Measurements from ENCODE around the gene WWOX. TPM values are rescaled to one million over a fixed set of nuclear protein-coding genes. Genes with fewer than 3 reads are reported as not detected.

The WWOX gene
- total RNA-seq, 6 experiments from 2014 or later: 0.46 to 3.4 (median 1.3) TPM

- H3K9me3 Mint-ChIP-seq: peaks cover 58% of the 10 kb centered on the region
- H3K4me3 Mint-ChIP-seq: no peak overlapping the region
- DNase-seq: no peak
- H3K4me1 Mint-ChIP-seq (ENCODE audit: low read depth): no peaks in the 10 kb centered on the region
- TF ChIP-seq, protein P1, sequence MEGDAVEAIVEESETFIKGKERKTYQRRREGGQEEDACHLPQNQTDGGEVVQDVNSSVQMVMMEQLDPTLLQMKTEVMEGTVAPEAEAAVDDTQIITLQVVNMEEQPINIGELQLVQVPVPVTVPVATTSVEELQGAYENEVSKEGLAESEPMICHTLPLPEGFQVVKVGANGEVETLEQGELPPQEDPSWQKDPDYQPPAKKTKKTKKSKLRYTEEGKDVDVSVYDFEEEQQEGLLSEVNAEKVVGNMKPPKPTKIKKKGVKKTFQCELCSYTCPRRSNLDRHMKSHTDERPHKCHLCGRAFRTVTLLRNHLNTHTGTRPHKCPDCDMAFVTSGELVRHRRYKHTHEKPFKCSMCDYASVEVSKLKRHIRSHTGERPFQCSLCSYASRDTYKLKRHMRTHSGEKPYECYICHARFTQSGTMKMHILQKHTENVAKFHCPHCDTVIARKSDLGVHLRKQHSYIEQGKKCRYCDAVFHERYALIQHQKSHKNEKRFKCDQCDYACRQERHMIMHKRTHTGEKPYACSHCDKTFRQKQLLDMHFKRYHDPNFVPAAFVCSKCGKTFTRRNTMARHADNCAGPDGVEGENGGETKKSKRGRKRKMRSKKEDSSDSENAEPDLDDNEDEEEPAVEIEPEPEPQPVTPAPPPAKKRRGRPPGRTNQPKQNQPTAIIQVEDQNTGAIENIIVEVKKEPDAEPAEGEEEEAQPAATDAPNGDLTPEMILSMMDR (IDR thresholded peaks at IDR 0.05): no peak
- H3K27me3 Mint-ChIP-seq (ENCODE audit: insufficient read depth): no peaks in the 10 kb centered on the region
- H3K36me3 Mint-ChIP-seq (ENCODE audit: low read depth): no peaks in the 10 kb centered on the region
- H3K27ac Mint-ChIP-seq: no peak overlapping the region
Measured at GRCh38 chr16:78916928-78917545, 817.6 kb downstream of the WWOX start.

GRCh38 chr16:78918805-78919305, 819.4 kb downstream of the WWOX start:
- Mint-ChIP-seq H3K4me3 (no peak overlapping the region), H3K36me3 (ENCODE audit: low read depth) (no peaks in the 10 kb centered on the region; the same call in 1 of the 2 replicates), H3K27me3 (ENCODE audit: insufficient read depth) (no peaks in the 10 kb centered on the region), H3K9me3 (peaks cover 56% of the 10 kb centered on the region), H3K4me1 (ENCODE audit: low read depth) (no peaks in the 10 kb centered on the region), H3K27ac (no peak overlapping the region)
- DNase-seq: no peak
- TF ChIP-seq, protein P1 (IDR thresholded peaks at IDR 0.05): no peak

DNA sequence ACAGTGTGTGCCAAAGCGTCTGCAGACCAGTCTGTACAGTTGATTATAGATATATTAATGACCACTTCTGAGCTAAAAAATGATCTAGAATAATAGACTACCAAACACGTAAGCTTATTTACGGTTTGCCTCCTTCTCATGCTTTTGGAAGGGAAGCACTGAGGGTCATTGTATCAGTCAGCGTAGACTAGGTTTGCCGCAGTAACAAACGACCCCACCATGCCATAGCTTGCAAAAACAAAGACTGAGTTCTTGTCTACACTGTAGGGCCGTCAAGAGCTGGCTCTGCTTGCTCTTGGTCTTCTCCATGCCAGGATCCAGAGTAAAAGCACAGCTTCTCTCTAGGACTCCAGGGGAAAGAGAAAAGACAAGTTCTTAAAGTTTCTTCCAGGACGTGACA, 820.4 kb downstream of the WWOX start:
- TF ChIP-seq, protein P1 (IDR thresholded peaks at IDR 0.05): no peak
- no peak overlapping the region for H3K27ac Mint-ChIP-seq
- no peaks in the 10 kb centered on the region for H3K4me1 Mint-ChIP-seq (ENCODE audit: low read depth)
- H3K27me3 Mint-ChIP-seq (ENCODE audit: insufficient read depth): no peaks in the 10 kb centered on the region
- peaks cover 59% of the 10 kb centered on the region for H3K9me3 Mint-ChIP-seq
- no peak overlapping the region for H3K4me3 Mint-ChIP-seq
- no peak for DNase-seq
- H3K36me3 Mint-ChIP-seq (ENCODE audit: low read depth): no peaks in the 10 kb centered on the region; the same call in 1 of the 2 replicates

GRCh38 chr16:78920621-78921020, 821.2 kb downstream of the WWOX start:
- TF ChIP-seq, protein P1 (IDR thresholded peaks at IDR 0.05): no peak
- Mint-ChIP-seq H3K9me3 (peaks cover 55% of the 10 kb centered on the region), H3K27ac (no peak overlapping the region), H3K36me3 (ENCODE audit: low read depth) (no peaks in the 10 kb centered on the region; the same call in 1 of the 2 replicates), H3K27me3 (ENCODE audit: insufficient read depth) (no peaks in the 10 kb centered on the region), H3K4me3 (no peak overlapping the region), H3K4me1 (ENCODE audit: low read depth) (no peaks in the 10 kb centered on the region)
- DNase-seq: no peak

GRCh38 chr16:78925083-78925767, 825.8 kb downstream of the WWOX start:
- Mint-ChIP-seq H3K36me3 (ENCODE audit: low read depth) (no peaks in the 10 kb centered on the region; the same call in 1 of the 2 replicates), H3K4me3 (no peak overlapping the region), H3K27me3 (ENCODE audit: insufficient read depth) (no peaks in the 10 kb centered on the region), H3K4me1 (ENCODE audit: low read depth) (no peaks in the 10 kb centered on the region), H3K9me3 (peaks cover 57% of the 10 kb centered on the region), H3K27ac (no peak overlapping the region)
- DNase-seq: no peak
- TF ChIP-seq, protein P1 (IDR thresholded peaks at IDR 0.05): peak; percentile 59
